Putamen (tissue), 1 donor: ENCODE data around the gene EIPR1.
A peak's percentile ranks its signal among the peaks of the same experiment; 100 is the strongest.

Experiments used
- DNase-seq: peaks from one replicate; pipeline ENCODE4 v3.0.0-alpha.2; 2016; ENCODE audit warnings: low spot score

EIPR1 gene

GRCh38 chr2:3267869-3268704, 109.5 kb downstream of the EIPR1 start:
- no peak for DNase-seq

- no peak for DNase-seq
Observed at GRCh38 chr2:3266925-3267867, 110.4 kb downstream of the EIPR1 start.

GRCh38 chr2:3265981-3266924, 111.4 kb downstream of the EIPR1 start:
- no peak for DNase-seq

GRCh38 chr2:3265471-3265870, 112.1 kb downstream of the EIPR1 start:
- no peak for DNase-seq

- DNase-seq, result peak; percentile 59
Observed at GRCh38 chr2:3264010-3264744, 113.4 kb downstream of the EIPR1 start.

GRCh38 chr2:3263487-3263886, 114.1 kb downstream of the EIPR1 start:
- DNase-seq, result no peak

GRCh38 chr2:3262437-3263388, 114.9 kb downstream of the EIPR1 start:
- DNase-seq, result no peak

- no peak for DNase-seq
Observed at GRCh38 chr2:3261511-3261910, 116.1 kb downstream of the EIPR1 start.

GRCh38 chr2:3260959-3261358, 116.7 kb downstream of the EIPR1 start:
- DNase-seq, result no peak

- DNase-seq, result no peak
Observed at GRCh38 chr2:3257826-3258225, 119.8 kb downstream of the EIPR1 start.

- DNase-seq, result peak; percentile 75
Observed at GRCh38 chr2:3257166-3257565, 120.5 kb downstream of the EIPR1 start.

- DNase-seq, result no peak
Observed at GRCh38 chr2:3256605-3257004, 121.0 kb downstream of the EIPR1 start.

- DNase-seq, result no peak
Observed at GRCh38 chr2:3256157-3256556, 121.5 kb downstream of the EIPR1 start.

- no peak for DNase-seq
Observed at GRCh38 chr2:3254442-3254941, 123.1 kb downstream of the EIPR1 start.

GRCh38 chr2:3253913-3254441, 123.6 kb downstream of the EIPR1 start:
- DNase-seq, result no peak

GRCh38 chr2:3251946-3252345, 125.7 kb downstream of the EIPR1 start:
- DNase-seq, result no peak

- no peak for DNase-seq
Observed at GRCh38 chr2:3249476-3249962, 128.1 kb downstream of the EIPR1 start.

GRCh38 chr2:3248754-3249475, 128.7 kb downstream of the EIPR1 start:
- no peak for DNase-seq
